Middle frontal gyrus (tissue), 1 donor: Measurements from ENCODE around the gene SORBS2.

Experiments used
- DNase-seq: peaks from one replicate; pipeline ENCODE4 v3.0.0-alpha.2; 2015; ENCODE audit warnings: low spot score; ENCODE audit errors: extremely low spot score

The SORBS2 gene

GRCh38 chr4:185644408-185644807, 167.6 kb downstream of the SORBS2 start:
- no peak for DNase-seq

GRCh38 chr4:185642907-185643306, 169.1 kb downstream of the SORBS2 start:
- DNase-seq, result no peak

GRCh38 chr4:185640811-185641675, 171.0 kb downstream of the SORBS2 start:
- DNase-seq, result peak; percentile 37

- DNase-seq, result no peak
Measured at GRCh38 chr4:185638548-185639301, 173.3 kb downstream of the SORBS2 start.

- DNase-seq, result no peak
Measured at GRCh38 chr4:185638093-185638492, 173.9 kb downstream of the SORBS2 start.

- DNase-seq, result no peak
Measured at GRCh38 chr4:185637163-185637875, 174.7 kb downstream of the SORBS2 start.

- DNase-seq, result no peak
Measured at GRCh38 chr4:185634066-185634652, 177.8 kb downstream of the SORBS2 start.

GRCh38 chr4:185626798-185627197, 185.2 kb downstream of the SORBS2 start:
- DNase-seq, result no peak

- no peak for DNase-seq
Measured at GRCh38 chr4:185625503-185625902, 186.5 kb downstream of the SORBS2 start.

- DNase-seq, result no peak
Measured at GRCh38 chr4:185624259-185624589, 187.8 kb downstream of the SORBS2 start.

- DNase-seq, result no peak
Measured at GRCh38 chr4:185623444-185624258, 188.3 kb downstream of the SORBS2 start.

- DNase-seq, result no peak
Measured at GRCh38 chr4:185608185-185608584, 203.8 kb downstream of the SORBS2 start.

GRCh38 chr4:185602397-185602796, 209.6 kb downstream of the SORBS2 start:
- DNase-seq, result no peak

- no peak for DNase-seq
Measured at GRCh38 chr4:185600801-185601434, 211.1 kb downstream of the SORBS2 start.

- DNase-seq, result no peak
Measured at GRCh38 chr4:185599553-185600243, 212.3 kb downstream of the SORBS2 start.

GRCh38 chr4:185598846-185599552, 213.0 kb downstream of the SORBS2 start:
- DNase-seq, result no peak

- peak; percentile 58 for DNase-seq
Measured at GRCh38 chr4:185597532-185598188, 214.3 kb downstream of the SORBS2 start.

- no peak for DNase-seq
Measured at GRCh38 chr4:185592845-185593488, 219.0 kb downstream of the SORBS2 start.
